Measurements from ENCODE around the gene DISC1. TPM values are rescaled to one million over a fixed set of nuclear protein-coding genes. Genes with fewer than 3 reads are reported as not detected.

The DISC1 gene
- total RNA-seq, 1 experiment from 2014 or later, result 1.8 TPM

GRCh38 chr1:231625975-231626534 is 535 bp upstream of the DISC1 start (continued):
- TF ChIP-seq, protein P1, sequence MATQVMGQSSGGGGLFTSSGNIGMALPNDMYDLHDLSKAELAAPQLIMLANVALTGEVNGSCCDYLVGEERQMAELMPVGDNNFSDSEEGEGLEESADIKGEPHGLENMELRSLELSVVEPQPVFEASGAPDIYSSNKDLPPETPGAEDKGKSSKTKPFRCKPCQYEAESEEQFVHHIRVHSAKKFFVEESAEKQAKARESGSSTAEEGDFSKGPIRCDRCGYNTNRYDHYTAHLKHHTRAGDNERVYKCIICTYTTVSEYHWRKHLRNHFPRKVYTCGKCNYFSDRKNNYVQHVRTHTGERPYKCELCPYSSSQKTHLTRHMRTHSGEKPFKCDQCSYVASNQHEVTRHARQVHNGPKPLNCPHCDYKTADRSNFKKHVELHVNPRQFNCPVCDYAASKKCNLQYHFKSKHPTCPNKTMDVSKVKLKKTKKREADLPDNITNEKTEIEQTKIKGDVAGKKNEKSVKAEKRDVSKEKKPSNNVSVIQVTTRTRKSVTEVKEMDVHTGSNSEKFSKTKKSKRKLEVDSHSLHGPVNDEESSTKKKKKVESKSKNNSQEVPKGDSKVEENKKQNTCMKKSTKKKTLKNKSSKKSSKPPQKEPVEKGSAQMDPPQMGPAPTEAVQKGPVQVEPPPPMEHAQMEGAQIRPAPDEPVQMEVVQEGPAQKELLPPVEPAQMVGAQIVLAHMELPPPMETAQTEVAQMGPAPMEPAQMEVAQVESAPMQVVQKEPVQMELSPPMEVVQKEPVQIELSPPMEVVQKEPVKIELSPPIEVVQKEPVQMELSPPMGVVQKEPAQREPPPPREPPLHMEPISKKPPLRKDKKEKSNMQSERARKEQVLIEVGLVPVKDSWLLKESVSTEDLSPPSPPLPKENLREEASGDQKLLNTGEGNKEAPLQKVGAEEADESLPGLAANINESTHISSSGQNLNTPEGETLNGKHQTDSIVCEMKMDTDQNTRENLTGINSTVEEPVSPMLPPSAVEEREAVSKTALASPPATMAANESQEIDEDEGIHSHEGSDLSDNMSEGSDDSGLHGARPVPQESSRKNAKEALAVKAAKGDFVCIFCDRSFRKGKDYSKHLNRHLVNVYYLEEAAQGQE (IDR thresholded peaks at IDR 0.05; ENCODE audit: low read depth), result no peak
- TF ChIP-seq JUND (IDR thresholded peaks at IDR 0.05) (no peak), ZNF274 (IDR thresholded peaks at IDR 0.05; ENCODE audit: low read depth, low read length) (no peak), SIN3A (IDR thresholded peaks at IDR 0.05; ENCODE audit: low read depth) (no peak), EZH2 (IDR thresholded peaks at IDR 0.05) (no peak), ZFX (IDR thresholded peaks at IDR 0.05) (no peak), MAX (IDR thresholded peaks at IDR 0.05) (no peak), RAD21 (IDR thresholded peaks at IDR 0.05; ENCODE audit: low read depth) (no peak), CBX3 (IDR thresholded peaks at IDR 0.05; ENCODE audit: low read depth) (no peak)

DNA sequence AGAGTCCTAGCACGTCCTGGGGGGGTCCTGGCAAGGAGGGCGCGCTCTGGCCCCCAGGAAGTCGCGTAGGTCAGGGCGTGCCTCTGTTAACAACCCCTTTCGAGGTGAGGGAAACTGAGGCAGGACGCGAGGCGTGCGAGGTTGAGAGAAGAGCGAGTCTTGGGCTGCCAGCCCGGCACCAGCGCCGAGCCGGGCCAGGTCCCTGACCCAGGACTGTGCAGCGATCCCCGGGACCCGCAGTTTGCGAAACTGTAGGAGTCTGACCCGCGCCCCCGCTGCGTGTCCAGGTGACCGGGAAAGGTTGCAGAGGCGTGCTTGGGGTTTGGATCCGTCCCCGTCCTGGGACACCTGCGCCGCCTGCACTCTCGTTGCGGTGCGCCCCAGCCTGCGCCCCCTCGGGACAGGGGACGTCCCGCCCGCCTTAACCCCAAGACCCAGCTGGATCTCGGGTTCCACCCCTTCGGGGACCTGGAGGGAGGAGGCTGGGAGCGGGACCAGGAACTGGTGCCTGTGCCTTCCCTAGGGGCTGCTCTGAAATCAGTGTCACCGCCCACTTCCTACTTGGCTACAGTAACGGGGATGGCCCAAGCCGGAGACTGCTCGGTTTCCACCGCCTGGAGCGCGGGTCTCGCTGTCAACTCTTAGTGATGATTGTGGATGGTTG is 493 bp downstream of the DISC1 start:
- RAD21 ChIA-PET (ENCODE audit: low non-redundant PET in 1 of 2, low total read pairs in 2 of 2, uncharacterized antibody in 2 of 2, unreplicated experiment in 2 of 2), result no interaction called here
- Histone ChIP-seq H3K36me3 (ENCODE audit: control insufficient read depth in 1 of 2, insufficient read depth in 2 of 2, low read length in 2 of 2) (no peaks in the 10 kb centered on the region), H3K27ac (ENCODE audit: low read depth, low read length) (peak overlapping the region; percentile 36; the same call in 1 of the 2 replicates), H3K27me3 (ENCODE audit: insufficient read depth, low read length) (peaks cover 16% of the 10 kb centered on the region; the same call in 1 of the 2 replicates), H3K4me2 (ENCODE audit: low read length) (peak overlapping the region; percentile 96), H3K4me1 (ENCODE audit: control insufficient read depth in 1 of 2, insufficient read depth in 2 of 2, low read length in 2 of 2) (peaks cover 3 to 21% of the 10 kb centered on the region in 2 experiments; a peak in 3 of 4 replicates), H3K9me3 (ENCODE audit: control insufficient read depth in 1 of 2, insufficient read depth in 1 of 2, low read depth in 1 of 2, low read length in 2 of 2) (no peaks in the 10 kb centered on the region), H3K9ac (ENCODE audit: low read length) (peak overlapping the region; percentile 52), H3K9me2 (ENCODE audit: insufficient read depth) (no peaks in the 10 kb centered on the region), H3K79me2 (ENCODE audit: insufficient read depth, low read length) (no peaks in the 10 kb centered on the region), H3K4me3 (replicated peaks in 1 of 2; ENCODE audit: low read depth in 1 of 2, low read length in 2 of 2) (peak overlapping the region; percentile 63 to 69), H4K20me1 (ENCODE audit: insufficient read depth) (no peaks in the 10 kb centered on the region), H2AFZ (ENCODE audit: low read depth, low read length, poor library complexity, severe bottlenecking) (peak overlapping the region; percentile 75)
- CTCF ChIA-PET, result no interaction called here
- no peak for TF ChIP-seq ATF3 (IDR thresholded peaks at IDR 0.05)
- POLR2A ChIA-PET, result no interaction called here
- intact Hi-C loops (cut with micrococcal nuclease), result no loop called here
- DNase-seq (ENCODE audit: low read depth, low spot score), result no peak
- ATAC-seq, result peak; percentile 60
- BruUV-seq (replicated peaks), result no TSS peak
